GM13977 (cell line): ENCODE data around the gene THAP12.
A peak's percentile ranks its signal among the peaks of the same experiment; 100 is the strongest.

ENCODE experiments used
- DNase-seq: peaks from one replicate; pipeline ENCODE4 v3.0.0; 2012; ENCODE audit warnings: low spot score
- in situ Hi-C: fragments of 300-500 bp; cut with MboI; formaldehyde crosslinking; loops from one replicate; pipeline ENCODE4 v1.12.0; 2022; ENCODE audit warnings: low sequenced_read_pairs, low pct_unique_long_range_greater_than_20kb, mixed read lengths, inconsistent platforms; ENCODE audit not compliant: unreplicated experiment
- TF ChIP-seq, protein P1 (sequence below): IDR thresholded peaks from 2 replicates; pipeline ENCODE4 v1.5.1; 2012; ENCODE audit warnings: mild to moderate bottlenecking, control low read depth; ENCODE audit not compliant: insufficient read depth; ENCODE audit errors: extremely low read depth, missing control alignments

Gene THAP12, protein sequence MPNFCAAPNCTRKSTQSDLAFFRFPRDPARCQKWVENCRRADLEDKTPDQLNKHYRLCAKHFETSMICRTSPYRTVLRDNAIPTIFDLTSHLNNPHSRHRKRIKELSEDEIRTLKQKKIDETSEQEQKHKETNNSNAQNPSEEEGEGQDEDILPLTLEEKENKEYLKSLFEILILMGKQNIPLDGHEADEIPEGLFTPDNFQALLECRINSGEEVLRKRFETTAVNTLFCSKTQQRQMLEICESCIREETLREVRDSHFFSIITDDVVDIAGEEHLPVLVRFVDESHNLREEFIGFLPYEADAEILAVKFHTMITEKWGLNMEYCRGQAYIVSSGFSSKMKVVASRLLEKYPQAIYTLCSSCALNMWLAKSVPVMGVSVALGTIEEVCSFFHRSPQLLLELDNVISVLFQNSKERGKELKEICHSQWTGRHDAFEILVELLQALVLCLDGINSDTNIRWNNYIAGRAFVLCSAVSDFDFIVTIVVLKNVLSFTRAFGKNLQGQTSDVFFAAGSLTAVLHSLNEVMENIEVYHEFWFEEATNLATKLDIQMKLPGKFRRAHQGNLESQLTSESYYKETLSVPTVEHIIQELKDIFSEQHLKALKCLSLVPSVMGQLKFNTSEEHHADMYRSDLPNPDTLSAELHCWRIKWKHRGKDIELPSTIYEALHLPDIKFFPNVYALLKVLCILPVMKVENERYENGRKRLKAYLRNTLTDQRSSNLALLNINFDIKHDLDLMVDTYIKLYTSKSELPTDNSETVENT

DNA sequence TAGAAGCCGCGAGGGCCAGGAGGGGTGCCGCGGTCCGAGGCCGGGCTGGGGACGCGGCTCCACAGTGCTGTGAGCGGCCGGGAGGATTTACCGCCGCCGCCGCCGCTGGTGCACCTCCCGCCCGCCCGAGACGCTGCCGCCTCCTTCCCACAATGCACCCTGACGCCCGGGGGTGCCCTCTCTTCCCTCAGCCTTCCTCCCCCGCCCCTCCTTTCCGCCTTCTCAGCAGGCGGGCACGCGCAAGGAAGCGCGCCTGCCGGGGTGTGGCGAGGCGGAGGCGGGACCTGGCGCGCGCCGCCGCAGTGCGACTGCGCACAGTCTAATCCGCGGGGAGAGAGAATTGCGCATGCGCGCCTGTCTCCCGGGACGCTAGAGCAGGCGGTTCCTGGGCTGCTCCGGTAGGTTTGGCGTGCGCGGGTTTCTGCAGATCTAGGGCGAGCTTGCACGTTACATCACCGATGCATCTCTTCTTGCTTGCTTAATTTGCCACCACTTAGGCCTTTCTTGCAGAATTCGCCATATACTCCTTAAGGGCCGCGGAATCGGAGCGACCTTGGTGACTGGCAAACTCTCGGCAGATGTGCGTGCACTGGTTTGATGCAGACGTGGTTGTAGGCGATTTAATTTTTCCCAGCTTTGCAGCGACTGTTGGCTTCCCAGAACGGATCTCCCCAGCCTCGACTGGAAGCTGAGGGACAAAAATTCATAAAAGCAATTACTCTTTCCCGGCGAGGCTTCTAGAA is at the start of gene THAP12, which contains the start of gene GVQW3:
Gene THAP12, minus strand, starts transcription at position 156 of the 743 bp plus-strand sequence. CDS start 296 bp downstream, outside the sequence.
Gene GVQW3, plus strand, starts transcription at position 347 of the 743 bp plus-strand sequence. CDS start 506 bp downstream, outside the sequence.
- TF ChIP-seq, protein P1, sequence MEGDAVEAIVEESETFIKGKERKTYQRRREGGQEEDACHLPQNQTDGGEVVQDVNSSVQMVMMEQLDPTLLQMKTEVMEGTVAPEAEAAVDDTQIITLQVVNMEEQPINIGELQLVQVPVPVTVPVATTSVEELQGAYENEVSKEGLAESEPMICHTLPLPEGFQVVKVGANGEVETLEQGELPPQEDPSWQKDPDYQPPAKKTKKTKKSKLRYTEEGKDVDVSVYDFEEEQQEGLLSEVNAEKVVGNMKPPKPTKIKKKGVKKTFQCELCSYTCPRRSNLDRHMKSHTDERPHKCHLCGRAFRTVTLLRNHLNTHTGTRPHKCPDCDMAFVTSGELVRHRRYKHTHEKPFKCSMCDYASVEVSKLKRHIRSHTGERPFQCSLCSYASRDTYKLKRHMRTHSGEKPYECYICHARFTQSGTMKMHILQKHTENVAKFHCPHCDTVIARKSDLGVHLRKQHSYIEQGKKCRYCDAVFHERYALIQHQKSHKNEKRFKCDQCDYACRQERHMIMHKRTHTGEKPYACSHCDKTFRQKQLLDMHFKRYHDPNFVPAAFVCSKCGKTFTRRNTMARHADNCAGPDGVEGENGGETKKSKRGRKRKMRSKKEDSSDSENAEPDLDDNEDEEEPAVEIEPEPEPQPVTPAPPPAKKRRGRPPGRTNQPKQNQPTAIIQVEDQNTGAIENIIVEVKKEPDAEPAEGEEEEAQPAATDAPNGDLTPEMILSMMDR: peak; percentile 57
- peak; percentile 99 for DNase-seq
- in situ Hi-C loops: no loop called here

DNA sequence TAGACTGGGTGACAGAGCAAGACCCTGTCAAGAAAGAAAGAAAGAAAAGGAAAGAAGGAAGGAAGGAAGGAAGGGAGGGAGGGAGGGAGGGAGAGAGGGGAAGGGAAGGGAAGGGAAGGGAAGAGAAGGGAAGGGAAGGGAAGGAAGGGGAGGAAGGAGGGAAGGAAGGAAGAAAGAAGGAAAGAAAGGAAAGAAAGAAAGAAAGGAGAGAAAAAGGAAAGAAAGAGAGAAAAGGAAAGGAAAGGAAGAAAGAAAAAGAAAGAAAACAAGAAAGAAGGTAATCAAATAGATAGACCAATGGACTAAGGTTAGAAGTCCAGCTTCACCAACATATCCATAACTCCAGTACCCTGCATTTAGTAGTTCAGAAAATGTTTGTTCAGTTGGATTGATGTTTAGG is 45.7 kb upstream of the THAP12 start:
- in situ Hi-C loops: no loop called here
- TF ChIP-seq, protein P1: no peak
- no peak for DNase-seq

DNA sequence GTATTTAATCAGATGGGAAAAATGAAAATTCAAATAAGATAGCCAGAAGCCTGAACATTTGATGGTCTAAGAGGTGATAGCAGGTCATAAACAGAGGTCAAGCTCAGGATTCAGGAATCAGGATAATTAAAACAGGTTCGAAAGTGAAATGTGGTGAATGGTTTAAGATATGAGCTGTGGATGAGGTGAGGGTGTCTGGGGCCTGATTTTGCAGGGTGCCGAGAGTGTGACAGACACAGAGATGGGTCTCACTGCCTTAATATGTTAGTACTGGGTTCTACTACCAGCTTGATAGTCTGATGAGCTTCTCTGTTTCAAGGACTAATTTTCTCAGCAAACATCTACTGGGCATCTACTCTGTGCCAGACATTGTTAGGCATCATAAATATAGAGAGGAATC is 44.0 kb upstream of the THAP12 start:
- TF ChIP-seq, protein P1: no peak
- DNase-seq: no peak
- in situ Hi-C loops: no loop called here

DNA sequence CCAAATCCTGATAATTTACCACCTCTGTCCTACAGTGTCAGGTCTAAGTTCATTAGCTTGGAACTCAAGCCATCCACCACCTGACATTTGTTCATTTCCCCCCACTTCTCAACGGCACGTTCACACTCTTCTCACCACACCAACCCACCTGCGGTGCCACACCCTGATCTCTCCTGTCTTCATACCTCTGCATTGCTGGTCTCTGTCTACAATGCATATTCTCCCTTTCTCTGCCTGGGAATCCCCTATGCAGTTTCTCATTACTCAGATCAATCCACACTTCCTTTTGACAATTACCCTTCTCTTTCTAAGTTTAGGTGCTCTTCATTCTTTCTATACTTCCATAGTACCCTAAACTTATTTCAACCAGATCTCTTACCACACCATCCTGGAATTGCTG is 43.4 kb upstream of the THAP12 start:
- in situ Hi-C loops: no loop called here
- DNase-seq: peak; percentile 57
- TF ChIP-seq, protein P1: no peak

DNA sequence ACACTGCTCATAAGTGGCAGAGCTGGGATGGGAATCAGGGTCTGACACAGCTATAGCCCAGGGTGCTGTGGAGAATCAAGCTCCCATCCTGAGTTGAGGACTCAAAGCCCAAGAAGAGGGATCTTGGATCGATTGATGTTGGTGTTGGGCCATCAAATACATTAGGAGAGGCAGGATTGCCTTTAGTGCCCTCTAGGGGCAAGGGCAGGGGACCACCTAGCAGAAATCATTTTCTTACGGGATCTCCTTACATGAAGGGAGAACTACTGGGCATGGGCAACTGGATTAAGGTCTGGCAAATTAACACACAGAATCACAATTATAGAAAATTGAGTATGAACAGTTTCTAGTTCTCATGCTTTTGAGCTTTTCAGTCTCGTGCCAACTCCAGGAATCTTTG is 39.0 kb upstream of the THAP12 start:
- TF ChIP-seq, protein P1: peak; percentile 62
- in situ Hi-C loops: no loop called here
- DNase-seq: no peak

DNA sequence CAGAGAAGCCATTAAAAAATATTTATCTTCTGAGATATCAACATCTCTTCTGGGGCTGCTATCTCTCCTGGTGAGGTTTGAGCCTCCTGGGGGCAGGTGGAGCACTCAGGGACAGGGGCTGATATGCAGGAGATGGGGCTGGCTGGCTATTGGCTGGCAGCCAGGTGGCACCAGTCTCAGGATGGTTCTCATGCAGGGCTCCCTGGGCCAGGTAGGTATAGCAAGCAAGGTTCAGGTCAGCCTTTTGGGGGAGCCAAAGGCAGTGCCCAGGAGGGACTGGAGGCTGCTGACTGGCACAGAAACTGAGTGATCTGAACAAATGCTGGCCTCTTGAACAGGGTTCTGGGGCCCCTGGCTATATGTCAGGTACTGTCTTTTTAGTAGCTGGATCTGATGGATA is 34.1 kb upstream of the THAP12 start:
- in situ Hi-C loops: no loop called here
- TF ChIP-seq, protein P1: no peak
- DNase-seq: no peak
